Mesodermal cell (in vitro differentiated cells): Measurements from ENCODE around the gene DEK.
"Not testable (repeated sequence)": the region's sequence is repeated elsewhere in the genome, so short reads cannot be mapped to it uniquely, and the experiment has no call there.

Experiments
- H3K27ac ChIP-seq: 2 replicates; pipeline ENCODE4 v1.7.0; 2013; ENCODE audit warnings: mild to moderate bottlenecking, low read depth, low read length, moderate library complexity; ENCODE audit not compliant: severe bottlenecking
- H3K36me3 ChIP-seq: 2 replicates; pipeline ENCODE4 v1.7.1; 2013; ENCODE audit warnings: mild to moderate bottlenecking, low read length, moderate library complexity; ENCODE audit not compliant: control insufficient read depth, insufficient read depth
- H3K4me1 ChIP-seq: one replicate; pipeline ENCODE4 v1.7.1; 2013; ENCODE audit warnings: mild to moderate bottlenecking, low read length; ENCODE audit not compliant: insufficient read depth, control insufficient read depth, poor library complexity, severe bottlenecking
- H3K4me3 ChIP-seq: 2 replicates; pipeline ENCODE4 v1.7.0; 2013; ENCODE audit warnings: low read length, control low read depth, mild to moderate bottlenecking; ENCODE audit not compliant: insufficient read depth, poor library complexity, severe bottlenecking; ENCODE audit errors: extremely low read depth
- H3K9me3 ChIP-seq: 2 replicates; pipeline ENCODE4 v1.7.1; 2013; ENCODE audit warnings: mild to moderate bottlenecking, low read length, moderate library complexity; ENCODE audit not compliant: control insufficient read depth
- WGBS, 2 experiments: methylation state at CpG; one replicate each; pipeline ENCODE4 v1.1.5; 2013; ENCODE audit warnings: missing lambda C conversion rate in 2 of 2; ENCODE audit not compliant: insufficient coverage in 2 of 2; 5-methylcytosine and 5-hydroxymethylcytosine counted together

Gene DEK

GRCh38 chr6:18215436-18215835 is 48.9 kb downstream of the DEK start:
- Histone ChIP-seq H3K4me3 (no peak overlapping the region), H3K36me3 (peaks cover 12% of the 10 kb centered on the region), H3K27ac (no peak overlapping the region), H3K9me3 (no peaks in the 10 kb centered on the region), H3K4me1 (no peaks in the 10 kb centered on the region)
- WGBS, 2 experiments: 92 to 93% methylated on average over 3 to 6 of the region's 7 CpGs

GRCh38 chr6:18214003-18214402 is 50.3 kb downstream of the DEK start:
- Histone ChIP-seq H3K4me1 (no peaks in the 10 kb centered on the region), H3K4me3 (no peak overlapping the region), H3K36me3 (peaks cover 11% of the 10 kb centered on the region), H3K9me3 (no peaks in the 10 kb centered on the region), H3K27ac (no peak overlapping the region)
- 84 to 95% methylated on average over 3 of the region's 4 CpGs for WGBS, 2 experiments

- Histone ChIP-seq H3K4me1 (no peaks in the 10 kb centered on the region), H3K9me3 (no peaks in the 10 kb centered on the region), H3K36me3 (peaks cover 9% of the 10 kb centered on the region), H3K4me3 (no peak overlapping the region), H3K27ac (no peak overlapping the region)
- WGBS, 2 experiments: 69 to 84% methylated on average over 5 to 8 of the region's 9 CpGs
These were observed 50.9 kb downstream of the DEK start for GRCh38 chr6:18213439-18213838.

GRCh38 chr6:18212231-18212630 is 52.1 kb downstream of the DEK start:
- Histone ChIP-seq H3K4me1 (no peaks in the 10 kb centered on the region), H3K9me3 (no peaks in the 10 kb centered on the region), H3K36me3 (peaks cover 3% of the 10 kb centered on the region), H3K4me3 (no peak overlapping the region), H3K27ac (no peak overlapping the region)
- 83% methylated on average over 2 of the region's 4 CpGs for WGBS, 2 experiments

- Histone ChIP-seq H3K36me3 (peaks cover 3% of the 10 kb centered on the region), H3K4me3 (no peak overlapping the region), H3K27ac (no peak overlapping the region), H3K9me3 (no peaks in the 10 kb centered on the region), H3K4me1 (no peaks in the 10 kb centered on the region)
- 85 to 94% methylated on average over 6 of the region's 6 CpGs for WGBS, 2 experiments
These were observed 53.0 kb downstream of the DEK start for GRCh38 chr6:18211338-18211737.

GRCh38 chr6:18210707-18211106 is 53.6 kb downstream of the DEK start:
- Histone ChIP-seq H3K27ac (no peak overlapping the region), H3K4me1 (no peaks in the 10 kb centered on the region)

GRCh38 chr6:18209539-18210197 is 54.7 kb downstream of the DEK start:
- H3K4me1 ChIP-seq: no peaks in the 10 kb centered on the region
- no peaks in the 10 kb centered on the region for H3K9me3 ChIP-seq
- H3K4me3 ChIP-seq: no peak overlapping the region
- H3K36me3 ChIP-seq: no peaks in the 10 kb centered on the region
- H3K27ac ChIP-seq: no peak overlapping the region
- WGBS, 2 experiments: 86 to 92% methylated on average over 9 to 10 of the region's 12 CpGs

More at GRCh38 chr6:18210707-18211106, 53.6 kb downstream of the DEK start:
- Histone ChIP-seq H3K9me3 (no peaks in the 10 kb centered on the region), H3K4me3 (no peak overlapping the region), H3K36me3 (peaks cover 3% of the 10 kb centered on the region)
- 84 to 100% methylated on average over 3 of the region's 5 CpGs for WGBS, 2 experiments

- H3K27ac ChIP-seq, H3K36me3 ChIP-seq, H3K4me3 ChIP-seq, H3K9me3 ChIP-seq, H3K4me1 ChIP-seq: not testable (repeated sequence)
- 97% methylated on average over 5 to 6 of the region's 9 CpGs for WGBS, 2 experiments
These were observed 55.6 kb downstream of the DEK start for GRCh38 chr6:18208778-18209177.

GRCh38 chr6:18207949-18208348 is 56.4 kb downstream of the DEK start:
- H3K9me3 ChIP-seq: no peaks in the 10 kb centered on the region
- H3K36me3 ChIP-seq: no peaks in the 10 kb centered on the region
- H3K27ac ChIP-seq: no peak overlapping the region
- H3K4me1 ChIP-seq: no peaks in the 10 kb centered on the region
- H3K4me3 ChIP-seq: no peak overlapping the region
- 81 to 100% methylated on average over 1 to 2 of the region's 2 CpGs for WGBS, 2 experiments

GRCh38 chr6:18207438-18207837 is 56.9 kb downstream of the DEK start:
- no peak overlapping the region for H3K27ac ChIP-seq
- H3K4me1 ChIP-seq: no peaks in the 10 kb centered on the region
- no peaks in the 10 kb centered on the region for H3K36me3 ChIP-seq
- 91 to 96% methylated on average over 6 of the region's 8 CpGs for WGBS, 2 experiments
- H3K4me3 ChIP-seq: no peak overlapping the region
- H3K9me3 ChIP-seq: no peaks in the 10 kb centered on the region

- Histone ChIP-seq H3K36me3 (peaks cover 5% of the 10 kb centered on the region), H3K4me3 (no peak overlapping the region), H3K4me1 (no peaks in the 10 kb centered on the region), H3K9me3 (no peaks in the 10 kb centered on the region), H3K27ac (no peak overlapping the region)
- WGBS, 2 experiments: 92 to 100% methylated on average over 2 to 4 of the region's 6 CpGs
These were observed 57.7 kb downstream of the DEK start for GRCh38 chr6:18206591-18206990.
